ENCODE results near the gene AJAP1. TPM values are rescaled to one million over a fixed set of nuclear protein-coding genes. Genes with fewer than 3 reads are reported as not detected.
"Not testable (repeated sequence)": the region's sequence is repeated elsewhere in the genome, so short reads cannot be mapped to it uniquely, and the experiment has no call there.

Gene AJAP1
- total and polyA plus RNA-seq, 4 donors: 12.3 to 28.7 (median 26.4) TPM

GRCh38 chr1:4662723-4663122, 8.3 kb downstream of the AJAP1 start:
- no peak overlapping the region for H3K27ac ChIP-seq (ENCODE audit: low read depth, low read length)
- peaks cover 10% of the 10 kb centered on the region for H3K27me3 ChIP-seq (ENCODE audit: control insufficient read depth, insufficient read depth, low read length)
- peaks cover 1% of the 10 kb centered on the region for H3K9me3 ChIP-seq (ENCODE audit: control insufficient read depth, insufficient read depth, low read length)
- DNase-seq (ENCODE audit: low read depth in 4 of 6, low spot score in 6 of 6): no peak
- peaks cover 59% of the 10 kb centered on the region for H3K4me1 ChIP-seq (ENCODE audit: control insufficient read depth, insufficient read depth, low read length)
- peaks cover 11% of the 10 kb centered on the region for H3K36me3 ChIP-seq (ENCODE audit: control insufficient read depth, insufficient read depth, low read length)
- no peak overlapping the region for H3K4me3 ChIP-seq (ENCODE audit: low read depth, low read length)
- WGBS (ENCODE audit: insufficient coverage): 47% methylated on average over 3 of the region's 7 CpGs

GRCh38 chr1:4664095-4664494, 9.7 kb downstream of the AJAP1 start:
- Histone ChIP-seq H3K27ac (ENCODE audit: low read depth, low read length) (no peak overlapping the region), H3K36me3 (ENCODE audit: control insufficient read depth, insufficient read depth, low read length) (peaks cover 11% of the 10 kb centered on the region), H3K4me3 (ENCODE audit: low read depth, low read length) (no peak overlapping the region), H3K9me3 (ENCODE audit: control insufficient read depth, insufficient read depth, low read length) (peaks cover 1% of the 10 kb centered on the region), H3K4me1 (ENCODE audit: control insufficient read depth, insufficient read depth, low read length) (peaks cover 48% of the 10 kb centered on the region), H3K27me3 (ENCODE audit: control insufficient read depth, insufficient read depth, low read length) (peaks cover 5% of the 10 kb centered on the region)
- DNase-seq (ENCODE audit: low read depth in 4 of 6, low spot score in 6 of 6): peak in 2 of 6 donors; percentile 49 to 62
- WGBS (ENCODE audit: insufficient coverage): 75% methylated on average over 2 of the region's 5 CpGs

- Histone ChIP-seq H3K27ac (ENCODE audit: low read depth, low read length) (no peak overlapping the region), H3K36me3 (ENCODE audit: control insufficient read depth, insufficient read depth, low read length) (peaks cover 11% of the 10 kb centered on the region), H3K4me1 (ENCODE audit: control insufficient read depth, insufficient read depth, low read length) (peaks cover 43% of the 10 kb centered on the region), H3K9me3 (ENCODE audit: control insufficient read depth, insufficient read depth, low read length) (peaks cover 1% of the 10 kb centered on the region), H3K4me3 (ENCODE audit: low read depth, low read length) (no peak overlapping the region), H3K27me3 (ENCODE audit: control insufficient read depth, insufficient read depth, low read length) (peaks cover 5% of the 10 kb centered on the region)
- peak in 1 of 6 donors; percentile 65 for DNase-seq (ENCODE audit: low read depth in 4 of 6, low spot score in 6 of 6)
- WGBS (ENCODE audit: insufficient coverage): 64% methylated on average over 8 of the region's 8 CpGs
Observed at GRCh38 chr1:4664606-4665005, 10.2 kb downstream of the AJAP1 start.

GRCh38 chr1:4665456-4665855, 11.0 kb downstream of the AJAP1 start:
- WGBS (ENCODE audit: insufficient coverage): 76% methylated on average over 8 of the region's 9 CpGs
- peaks cover 11% of the 10 kb centered on the region for H3K36me3 ChIP-seq (ENCODE audit: control insufficient read depth, insufficient read depth, low read length)
- H3K9me3 ChIP-seq (ENCODE audit: control insufficient read depth, insufficient read depth, low read length): peaks cover 1% of the 10 kb centered on the region
- H3K4me1 ChIP-seq (ENCODE audit: control insufficient read depth, insufficient read depth, low read length): peaks cover 38% of the 10 kb centered on the region
- no peak overlapping the region for H3K4me3 ChIP-seq (ENCODE audit: low read depth, low read length)
- no peak overlapping the region for H3K27ac ChIP-seq (ENCODE audit: low read depth, low read length)
- no peaks in the 10 kb centered on the region for H3K27me3 ChIP-seq (ENCODE audit: control insufficient read depth, insufficient read depth, low read length)
- no peak for DNase-seq (ENCODE audit: low read depth in 4 of 6, low spot score in 6 of 6)

- WGBS (ENCODE audit: insufficient coverage): 90% methylated on average over 19 of the region's 19 CpGs
- H3K27me3 ChIP-seq (ENCODE audit: control insufficient read depth, insufficient read depth, low read length): not testable (repeated sequence)
Observed at GRCh38 chr1:4666683-4667082, 12.3 kb downstream of the AJAP1 start.

GRCh38 chr1:4668743-4669700, 14.6 kb downstream of the AJAP1 start:
- Histone ChIP-seq H3K27me3 (ENCODE audit: control insufficient read depth, insufficient read depth, low read length) (no peaks in the 10 kb centered on the region), H3K9me3 (ENCODE audit: control insufficient read depth, insufficient read depth, low read length) (peaks cover 1% of the 10 kb centered on the region), H3K36me3 (ENCODE audit: control insufficient read depth, insufficient read depth, low read length) (peaks cover 14% of the 10 kb centered on the region), H3K4me3 (ENCODE audit: low read depth, low read length) (no peak overlapping the region), H3K27ac (ENCODE audit: low read depth, low read length) (no peak overlapping the region), H3K4me1 (ENCODE audit: control insufficient read depth, insufficient read depth, low read length) (peaks cover 26% of the 10 kb centered on the region)
- 44% methylated on average over 4 of the region's 13 CpGs for WGBS (ENCODE audit: insufficient coverage)
- DNase-seq (ENCODE audit: low read depth in 4 of 6, low spot score in 6 of 6): no peak

More at GRCh38 chr1:4666683-4667082, 12.3 kb downstream of the AJAP1 start:
- H3K27ac ChIP-seq (ENCODE audit: low read depth, low read length); H3K4me3 ChIP-seq (ENCODE audit: low read depth, low read length); DNase-seq (ENCODE audit: low read depth in 4 of 6, low spot score in 6 of 6); H3K9me3 ChIP-seq (ENCODE audit: control insufficient read depth, insufficient read depth, low read length): not testable (repeated sequence)
- Histone ChIP-seq H3K36me3 (ENCODE audit: control insufficient read depth, insufficient read depth, low read length) (peaks cover 11% of the 10 kb centered on the region), H3K4me1 (ENCODE audit: control insufficient read depth, insufficient read depth, low read length) (peaks cover 39% of the 10 kb centered on the region)

GRCh38 chr1:4670265-4670664, 15.9 kb downstream of the AJAP1 start:
- Histone ChIP-seq H3K4me1 (ENCODE audit: control insufficient read depth, insufficient read depth, low read length) (peaks cover 20% of the 10 kb centered on the region), H3K4me3 (ENCODE audit: low read depth, low read length) (no peak overlapping the region), H3K27ac (ENCODE audit: low read depth, low read length) (no peak overlapping the region), H3K9me3 (ENCODE audit: control insufficient read depth, insufficient read depth, low read length) (peaks cover 1% of the 10 kb centered on the region), H3K27me3 (ENCODE audit: control insufficient read depth, insufficient read depth, low read length) (no peaks in the 10 kb centered on the region), H3K36me3 (ENCODE audit: control insufficient read depth, insufficient read depth, low read length) (peaks cover 18% of the 10 kb centered on the region)
- DNase-seq (ENCODE audit: low read depth in 4 of 6, low spot score in 6 of 6): no peak
- WGBS (ENCODE audit: insufficient coverage): 78% methylated on average over 4 of the region's 4 CpGs

- no peaks in the 10 kb centered on the region for H3K27me3 ChIP-seq (ENCODE audit: control insufficient read depth, insufficient read depth, low read length)
- peaks cover 15% of the 10 kb centered on the region for H3K36me3 ChIP-seq (ENCODE audit: control insufficient read depth, insufficient read depth, low read length)
- 63% methylated on average over 13 of the region's 13 CpGs for WGBS (ENCODE audit: insufficient coverage)
- no peak overlapping the region for H3K27ac ChIP-seq (ENCODE audit: low read depth, low read length)
- no peak for DNase-seq (ENCODE audit: low read depth in 4 of 6, low spot score in 6 of 6)
- H3K4me3 ChIP-seq (ENCODE audit: low read depth, low read length): no peak overlapping the region
- H3K9me3 ChIP-seq (ENCODE audit: control insufficient read depth, insufficient read depth, low read length): peaks cover 1% of the 10 kb centered on the region
- peaks cover 16% of the 10 kb centered on the region for H3K4me1 ChIP-seq (ENCODE audit: control insufficient read depth, insufficient read depth, low read length)
Observed at GRCh38 chr1:4671828-4672227, 17.4 kb downstream of the AJAP1 start.

GRCh38 chr1:4673494-4673893, 19.1 kb downstream of the AJAP1 start:
- 67% methylated on average over 8 of the region's 9 CpGs for WGBS (ENCODE audit: insufficient coverage)
- H3K4me3 ChIP-seq (ENCODE audit: low read depth, low read length): no peak overlapping the region
- no peaks in the 10 kb centered on the region for H3K27me3 ChIP-seq (ENCODE audit: control insufficient read depth, insufficient read depth, low read length)
- DNase-seq (ENCODE audit: low read depth in 4 of 6, low spot score in 6 of 6): no peak
- H3K36me3 ChIP-seq (ENCODE audit: control insufficient read depth, insufficient read depth, low read length): peaks cover 12% of the 10 kb centered on the region
- H3K9me3 ChIP-seq (ENCODE audit: control insufficient read depth, insufficient read depth, low read length): no peaks in the 10 kb centered on the region
- H3K4me1 ChIP-seq (ENCODE audit: control insufficient read depth, insufficient read depth, low read length): peaks cover 19% of the 10 kb centered on the region
- H3K27ac ChIP-seq (ENCODE audit: low read depth, low read length): no peak overlapping the region

GRCh38 chr1:4674117-4674516, 19.7 kb downstream of the AJAP1 start:
- DNase-seq (ENCODE audit: low read depth in 4 of 6, low spot score in 6 of 6): no peak
- Histone ChIP-seq H3K36me3 (ENCODE audit: control insufficient read depth, insufficient read depth, low read length) (peaks cover 12% of the 10 kb centered on the region), H3K27me3 (ENCODE audit: control insufficient read depth, insufficient read depth, low read length) (no peaks in the 10 kb centered on the region), H3K4me3 (ENCODE audit: low read depth, low read length) (no peak overlapping the region), H3K27ac (ENCODE audit: low read depth, low read length) (no peak overlapping the region), H3K4me1 (ENCODE audit: control insufficient read depth, insufficient read depth, low read length) (peaks cover 17% of the 10 kb centered on the region), H3K9me3 (ENCODE audit: control insufficient read depth, insufficient read depth, low read length) (no peaks in the 10 kb centered on the region)
- WGBS (ENCODE audit: insufficient coverage): 84% methylated on average over 5 of the region's 5 CpGs
